Parathyroid adenoma (tissue), 2 donors: ENCODE results near the gene CCDC185.

Experiments
- H2AFZ ChIP-seq: fragments of 300-600 bp; sonication (generic); one replicate; pipeline ENCODE4 v1.7.0; 2017; ENCODE audit warnings: antibody characterized with exemption, mild to moderate bottlenecking
- H3K27ac ChIP-seq: fragments of 300-600 bp; sonication (generic); one replicate; pipeline ENCODE4 v1.7.0; 2017
- H3K27me3 ChIP-seq: fragments of 300-600 bp; sonication (generic); one replicate; pipeline ENCODE4 v1.7.0; 2017; ENCODE audit warnings: low read length; ENCODE audit not compliant: control insufficient read depth, insufficient read depth
- H3K36me3 ChIP-seq: fragments of 300-600 bp; sonication (generic); one replicate; pipeline ENCODE4 v1.7.0; 2017; ENCODE audit warnings: low read length; ENCODE audit not compliant: control insufficient read depth, insufficient read depth
- H3K4me1 ChIP-seq: fragments of 300-600 bp; sonication (generic); one replicate; pipeline ENCODE4 v1.7.0; 2017; ENCODE audit warnings: control low read depth
- H3K4me2 ChIP-seq: fragments of 300-600 bp; sonication (generic); one replicate; pipeline ENCODE4 v1.7.0; 2017; ENCODE audit warnings: low read length
- H3K4me3 ChIP-seq: fragments of 300-600 bp; sonication (generic); one replicate; pipeline ENCODE4 v1.7.0; 2017; ENCODE audit warnings: low read depth, low read length
- H3K79me2 ChIP-seq: fragments of 300-600 bp; sonication (generic); one replicate; pipeline ENCODE4 v1.7.0; 2017; ENCODE audit warnings: control low read depth
- H3K9ac ChIP-seq: fragments of 300-600 bp; sonication (generic); one replicate; pipeline ENCODE4 v1.7.0; 2017; ENCODE audit warnings: mild to moderate bottlenecking
- H3K9me3 ChIP-seq: fragments of 300-600 bp; sonication (generic); one replicate; pipeline ENCODE4 v1.7.0; 2017; ENCODE audit warnings: low read length; ENCODE audit not compliant: control insufficient read depth
- TF ChIP-seq, protein P1 (sequence below): fragments of 300-600 bp; sonication (generic); IDR thresholded peaks from one replicate; pipeline ENCODE4 v1.7.0; 2017; ENCODE audit warnings: antibody characterized with exemption, mild to moderate bottlenecking
- donor health status: primary hyperparathyroidism.

CCDC185 gene

DNA sequence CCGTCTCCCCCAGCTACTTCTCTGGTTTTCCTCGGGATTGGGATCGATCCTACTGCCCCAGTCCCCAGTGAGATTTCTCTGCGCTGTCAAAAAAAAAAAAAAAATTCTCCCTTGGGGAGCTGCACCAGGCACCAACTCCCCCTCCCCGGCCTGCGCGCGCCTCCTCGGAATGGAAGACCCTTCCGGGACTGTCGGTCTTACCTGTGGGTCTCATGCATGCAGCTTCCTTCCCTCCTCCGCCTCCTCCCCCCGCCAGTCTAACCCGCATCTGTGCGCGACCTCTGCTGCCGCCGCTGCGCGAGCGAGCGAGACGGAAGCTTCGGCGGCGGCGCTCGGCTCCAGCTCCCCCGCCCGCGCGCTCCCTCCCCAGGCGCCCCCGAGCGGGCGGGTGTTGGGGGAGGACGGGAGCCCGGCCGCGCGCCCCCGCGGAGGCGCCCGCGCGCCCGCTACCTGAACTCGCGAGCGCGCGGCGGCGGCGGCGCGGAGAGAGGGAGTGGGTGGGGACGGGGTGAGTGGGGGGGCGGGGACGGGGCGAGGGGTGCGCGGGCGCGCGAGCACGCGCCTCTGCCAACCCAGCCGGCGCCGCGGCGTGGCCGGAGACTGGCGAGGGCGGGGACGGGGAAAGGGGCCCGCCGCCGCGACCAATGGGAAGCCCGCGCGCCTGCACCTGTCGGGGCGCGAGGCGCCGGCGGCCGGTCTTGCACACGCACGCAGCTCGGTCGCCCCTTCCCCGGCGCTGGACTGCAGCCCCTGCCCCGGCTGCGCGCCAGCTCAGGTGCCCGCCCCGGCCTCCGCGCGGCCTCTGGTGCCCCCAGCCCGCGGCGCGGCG lies 29.1 kb upstream of the CCDC185 start, which contains the start of gene SUSD4:
TSS of gene SUSD4 (minus strand) at position 321 of the 829 bp plus-strand sequence. CDS start 751 bp downstream, outside the sequence.
- H3K4me2 ChIP-seq: peak within 1 kb of the TSS; percentile 81
- H3K9ac ChIP-seq: no peak within 1 kb of the TSS
- H3K4me3 ChIP-seq: peak within 1 kb of the TSS; percentile 45
- TF ChIP-seq, protein P1, sequence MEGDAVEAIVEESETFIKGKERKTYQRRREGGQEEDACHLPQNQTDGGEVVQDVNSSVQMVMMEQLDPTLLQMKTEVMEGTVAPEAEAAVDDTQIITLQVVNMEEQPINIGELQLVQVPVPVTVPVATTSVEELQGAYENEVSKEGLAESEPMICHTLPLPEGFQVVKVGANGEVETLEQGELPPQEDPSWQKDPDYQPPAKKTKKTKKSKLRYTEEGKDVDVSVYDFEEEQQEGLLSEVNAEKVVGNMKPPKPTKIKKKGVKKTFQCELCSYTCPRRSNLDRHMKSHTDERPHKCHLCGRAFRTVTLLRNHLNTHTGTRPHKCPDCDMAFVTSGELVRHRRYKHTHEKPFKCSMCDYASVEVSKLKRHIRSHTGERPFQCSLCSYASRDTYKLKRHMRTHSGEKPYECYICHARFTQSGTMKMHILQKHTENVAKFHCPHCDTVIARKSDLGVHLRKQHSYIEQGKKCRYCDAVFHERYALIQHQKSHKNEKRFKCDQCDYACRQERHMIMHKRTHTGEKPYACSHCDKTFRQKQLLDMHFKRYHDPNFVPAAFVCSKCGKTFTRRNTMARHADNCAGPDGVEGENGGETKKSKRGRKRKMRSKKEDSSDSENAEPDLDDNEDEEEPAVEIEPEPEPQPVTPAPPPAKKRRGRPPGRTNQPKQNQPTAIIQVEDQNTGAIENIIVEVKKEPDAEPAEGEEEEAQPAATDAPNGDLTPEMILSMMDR: no peak
- H3K79me2 ChIP-seq: no peaks in the 10 kb centered on the region
- H3K36me3 ChIP-seq: no peaks in the 10 kb centered on the region
- H2AFZ ChIP-seq: peak within 1 kb of the TSS; percentile 73
- no peaks in the 10 kb centered on the region for H3K9me3 ChIP-seq
- H3K4me1 ChIP-seq: peaks cover 3% of the 10 kb centered on the region
- H3K27ac ChIP-seq: peak within 1 kb of the TSS; percentile 7
- no peaks in the 10 kb centered on the region for H3K27me3 ChIP-seq

DNA sequence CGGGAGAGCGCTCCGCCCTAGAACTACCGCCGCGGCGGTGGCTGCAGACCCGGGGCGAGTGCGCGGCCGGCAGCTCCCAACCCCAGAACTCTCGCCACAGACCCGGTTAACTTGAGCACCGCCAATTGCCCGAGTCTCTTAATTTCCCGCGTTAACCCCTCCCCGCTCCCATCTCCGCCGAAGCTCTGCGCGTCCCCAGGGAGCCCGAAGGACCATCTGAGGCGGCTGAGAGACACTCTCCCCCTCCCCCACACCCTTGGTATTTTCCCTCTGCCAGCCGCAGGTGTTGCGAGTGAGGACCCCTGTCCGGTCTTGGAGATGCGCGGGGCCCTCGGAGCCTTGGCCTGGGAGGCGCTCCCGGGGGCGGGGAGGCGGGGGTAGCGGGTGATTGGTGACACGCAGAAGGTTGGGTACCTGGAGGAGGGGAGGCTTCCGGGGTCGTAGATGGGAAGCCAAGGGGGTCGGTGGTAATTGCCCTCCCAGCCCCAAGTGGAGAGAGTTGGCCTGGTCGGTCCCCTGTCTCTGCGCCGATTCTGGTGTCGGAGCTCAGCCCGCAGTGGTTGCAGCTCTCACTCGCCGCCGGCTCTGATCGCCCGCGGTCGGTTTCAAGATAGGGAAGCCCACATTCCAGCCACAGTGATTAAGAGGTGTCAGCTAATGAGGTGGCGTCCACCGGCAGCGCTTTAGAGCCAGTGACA lies 28.4 kb upstream of the CCDC185 start:
- TF ChIP-seq, protein P1: no peak
- Histone ChIP-seq H3K4me2 (peak overlapping the region; percentile 81), H3K27ac (no peak overlapping the region), H3K79me2 (no peaks in the 10 kb centered on the region), H3K36me3 (no peaks in the 10 kb centered on the region), H3K27me3 (no peaks in the 10 kb centered on the region), H3K4me1 (peaks cover 3% of the 10 kb centered on the region), H3K9ac (no peak overlapping the region), H3K4me3 (peak overlapping the region; percentile 45), H2AFZ (peak overlapping the region; percentile 73), H3K9me3 (no peaks in the 10 kb centered on the region)

DNA sequence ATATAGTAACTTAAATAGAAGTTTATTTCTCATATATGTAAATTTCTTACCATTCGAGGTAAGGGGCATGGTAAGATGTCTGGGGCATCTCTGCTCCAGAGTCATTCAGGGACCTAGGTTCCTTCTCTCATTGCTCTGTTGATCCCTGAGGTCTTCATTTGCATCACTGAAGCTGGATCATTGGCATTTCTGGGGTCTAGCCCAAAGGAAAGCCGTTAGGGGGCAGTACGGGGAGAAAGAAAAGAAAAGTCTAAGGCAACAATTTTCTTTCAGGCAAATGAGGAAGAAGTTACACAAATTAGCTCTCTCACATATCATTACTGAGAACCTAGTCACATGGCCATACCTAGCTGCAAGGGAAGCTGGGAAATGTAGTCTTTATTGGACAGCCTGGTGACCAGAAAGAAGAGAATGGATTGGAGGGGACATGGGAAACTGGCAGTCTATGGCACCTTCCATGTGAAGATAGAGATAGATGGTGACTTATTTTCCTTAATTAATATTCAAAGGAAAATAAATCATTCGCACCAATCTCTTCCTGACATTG lies 19.1 kb upstream of the CCDC185 start:
- no peaks in the 10 kb centered on the region for H3K9me3 ChIP-seq

DNA sequence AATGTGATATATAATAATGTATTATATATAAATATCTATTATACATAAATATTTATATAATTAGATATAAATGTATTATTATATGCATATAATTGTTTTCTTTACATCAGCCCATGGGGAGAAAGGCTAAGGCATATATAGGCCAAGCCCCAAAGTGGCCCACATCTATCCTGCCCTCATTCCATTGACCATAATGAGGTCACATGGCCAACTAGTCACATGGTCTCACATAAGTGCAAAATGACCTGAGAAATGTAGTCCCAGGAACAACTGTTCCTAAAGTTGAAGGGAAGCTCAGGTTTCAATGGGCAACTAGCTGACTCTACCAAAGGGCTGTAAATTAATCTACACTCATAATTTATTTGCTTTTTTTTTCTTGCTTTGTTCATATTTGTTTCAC lies 14.5 kb upstream of the CCDC185 start:
- TF ChIP-seq, protein P1: no peak

More for the DNA sequence above, 19.1 kb upstream of the CCDC185 start:
- H3K27ac ChIP-seq: no peak overlapping the region
- no peak overlapping the region for H3K9ac ChIP-seq
- H3K4me1 ChIP-seq: no peaks in the 10 kb centered on the region
- H3K36me3 ChIP-seq: no peaks in the 10 kb centered on the region
- no peaks in the 10 kb centered on the region for H3K79me2 ChIP-seq
- no peaks in the 10 kb centered on the region for H3K27me3 ChIP-seq
- H2AFZ ChIP-seq: no peak overlapping the region
- H3K4me3 ChIP-seq: no peak overlapping the region
- H3K4me2 ChIP-seq: no peak overlapping the region
- TF ChIP-seq, protein P1: no peak

More for the DNA sequence above, 14.5 kb upstream of the CCDC185 start:
- Histone ChIP-seq H3K27me3 (no peaks in the 10 kb centered on the region), H2AFZ (no peak overlapping the region), H3K9ac (no peak overlapping the region), H3K4me3 (no peak overlapping the region), H3K27ac (no peak overlapping the region), H3K36me3 (no peaks in the 10 kb centered on the region), H3K79me2 (no peaks in the 10 kb centered on the region), H3K9me3 (no peaks in the 10 kb centered on the region), H3K4me2 (no peak overlapping the region), H3K4me1 (no peaks in the 10 kb centered on the region)
